Right hindlimb (tissue), 1 donor: ENCODE results near the gene PROSER2.

Experiments
- DNase-seq: peaks from one replicate; pipeline ENCODE4 v3.0.0-alpha.2; 2018

The PROSER2 gene

DNA sequence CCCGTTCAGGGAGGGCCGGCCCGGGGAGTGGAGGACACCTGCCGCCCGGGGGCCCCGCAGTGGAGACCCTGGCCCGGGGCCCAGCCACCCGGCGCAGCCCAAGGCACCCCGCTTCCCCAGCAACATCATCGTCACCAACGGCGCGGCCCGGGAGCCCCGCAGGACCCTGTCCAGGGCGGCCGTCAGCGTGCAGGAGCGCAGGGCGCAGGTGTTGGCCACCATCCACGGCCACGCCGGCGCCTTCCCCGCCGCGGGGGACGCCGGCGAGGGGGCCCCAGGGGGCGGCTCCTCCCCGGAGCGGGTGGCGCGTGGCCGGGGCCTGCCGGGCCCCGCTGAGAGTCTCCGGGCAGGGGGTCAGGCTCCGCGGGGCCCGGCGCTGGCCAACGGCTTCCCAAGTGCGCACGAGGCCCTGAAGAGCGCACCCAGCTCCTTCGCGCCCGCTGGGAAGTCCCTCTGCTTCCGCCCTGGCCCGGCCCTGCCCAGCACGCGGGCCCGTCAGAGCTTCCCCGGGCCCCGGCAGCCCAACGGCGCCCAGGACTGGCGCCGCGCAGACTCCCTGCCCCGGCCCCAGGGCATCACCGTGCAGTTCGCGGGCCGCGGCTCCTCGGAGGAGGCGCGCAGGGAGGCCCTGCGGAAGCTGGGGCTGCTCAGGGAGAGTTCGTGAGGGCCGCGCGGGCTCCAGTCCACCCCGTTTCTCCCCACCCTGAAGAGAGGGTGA, 46.7 kb downstream of the PROSER2 start:
- DNase-seq = no peak

DNA sequence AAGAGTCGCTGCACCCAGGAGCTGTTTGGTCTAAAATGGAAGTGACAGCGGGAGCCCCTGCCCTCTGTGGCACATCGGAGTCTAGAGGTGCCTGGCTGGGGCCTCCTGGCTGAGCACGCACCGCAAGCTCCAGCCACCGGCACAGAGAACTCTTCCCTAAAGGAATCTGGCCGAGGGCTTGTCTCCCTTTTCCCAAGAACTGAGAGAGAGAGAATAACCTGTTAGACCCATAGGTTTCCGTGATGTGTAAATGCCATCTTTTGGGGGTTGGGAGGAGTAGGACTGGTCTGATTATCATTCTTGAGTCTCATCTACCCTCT, 47.3 kb downstream of the PROSER2 start:
- DNase-seq = no peak

DNA sequence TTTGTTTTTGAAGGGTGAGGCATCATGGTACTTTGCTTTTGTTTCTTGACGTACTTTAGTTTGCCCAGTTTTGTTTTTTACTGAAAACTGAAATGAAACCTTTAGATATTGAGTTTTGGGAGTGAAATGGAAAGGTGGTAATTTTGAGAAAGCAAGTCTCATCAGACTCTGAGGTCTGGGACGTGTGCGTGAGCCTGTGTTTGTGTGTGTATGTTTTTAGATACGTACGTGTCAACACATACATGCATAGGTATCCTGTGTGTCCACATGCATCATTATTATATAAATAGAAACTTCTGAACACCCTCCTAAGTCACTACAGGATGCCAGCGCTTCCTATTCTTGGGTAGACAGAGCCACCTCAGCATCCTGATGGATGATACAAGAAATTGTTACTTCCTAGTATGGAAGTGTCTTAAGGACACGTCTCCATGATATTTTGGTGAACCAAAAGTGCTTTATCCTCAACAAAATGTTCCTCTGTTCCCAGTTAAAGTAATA, 47.8 kb downstream of the PROSER2 start:
- DNase-seq = no peak

DNA sequence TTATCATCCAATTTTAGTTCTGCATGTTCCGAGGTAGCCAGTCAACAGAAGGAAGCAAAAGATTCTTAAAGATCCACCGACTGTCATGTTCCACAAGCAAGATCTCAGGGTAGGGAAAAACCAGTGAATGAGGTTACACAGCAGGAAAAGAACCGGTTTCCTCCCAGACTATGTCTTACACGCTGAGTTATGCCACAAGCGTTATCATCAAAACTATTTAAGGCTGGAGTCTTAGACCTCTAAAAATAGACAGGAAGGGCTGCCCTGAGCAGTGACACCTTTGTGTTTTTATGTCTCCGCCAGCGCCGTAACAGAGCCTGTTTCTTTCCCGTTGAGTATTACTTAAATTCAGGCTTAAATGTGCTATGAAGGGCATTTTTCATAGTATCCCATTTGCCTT, 48.3 kb downstream of the PROSER2 start:
- DNase-seq = no peak

DNA sequence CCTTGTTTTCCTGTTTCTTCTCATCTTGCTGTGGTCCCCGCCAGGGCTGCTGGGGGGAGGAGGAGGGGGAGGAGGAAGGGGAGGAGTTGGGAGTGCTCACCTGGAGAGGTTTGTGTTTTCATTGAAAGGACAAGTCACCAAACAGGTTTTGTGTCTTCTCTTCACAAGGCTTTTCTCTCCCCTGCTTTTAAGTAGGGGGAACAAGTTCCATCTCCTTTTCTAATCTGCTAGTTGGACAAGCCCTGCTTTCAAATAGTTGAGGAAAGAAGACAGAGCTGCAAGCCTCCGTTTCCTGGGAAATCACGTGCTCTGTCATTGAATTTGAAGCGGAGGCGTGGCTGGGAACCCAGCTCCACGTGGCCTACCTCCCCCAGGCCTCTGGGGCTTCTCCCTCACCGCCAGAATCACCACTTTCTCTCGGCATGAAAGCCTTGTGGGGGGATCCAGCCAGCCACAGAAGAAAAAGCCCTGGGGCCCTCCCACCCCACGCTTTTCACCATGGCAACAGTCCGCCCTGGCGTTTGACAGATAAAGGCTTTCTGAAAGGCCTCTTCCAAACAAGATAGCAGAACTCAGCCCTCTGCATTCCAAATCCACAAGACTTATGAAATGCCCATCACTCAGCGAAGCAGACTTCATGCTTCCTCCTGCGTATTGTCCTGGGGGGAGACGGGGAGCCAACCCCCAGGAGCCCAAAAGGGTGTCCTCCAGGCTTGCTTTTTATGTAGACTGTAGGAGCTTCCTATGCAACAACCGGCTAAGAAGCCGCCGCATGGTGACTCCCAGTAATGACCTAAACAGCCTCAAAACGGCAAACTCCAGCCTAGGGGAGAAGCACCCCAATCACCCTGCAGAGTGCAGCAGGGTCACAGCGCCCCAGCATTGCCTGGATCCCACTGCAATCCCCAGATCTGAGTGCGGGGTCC, 51.7 kb downstream of the PROSER2 start:
- DNase-seq = peak; percentile 75

DNA sequence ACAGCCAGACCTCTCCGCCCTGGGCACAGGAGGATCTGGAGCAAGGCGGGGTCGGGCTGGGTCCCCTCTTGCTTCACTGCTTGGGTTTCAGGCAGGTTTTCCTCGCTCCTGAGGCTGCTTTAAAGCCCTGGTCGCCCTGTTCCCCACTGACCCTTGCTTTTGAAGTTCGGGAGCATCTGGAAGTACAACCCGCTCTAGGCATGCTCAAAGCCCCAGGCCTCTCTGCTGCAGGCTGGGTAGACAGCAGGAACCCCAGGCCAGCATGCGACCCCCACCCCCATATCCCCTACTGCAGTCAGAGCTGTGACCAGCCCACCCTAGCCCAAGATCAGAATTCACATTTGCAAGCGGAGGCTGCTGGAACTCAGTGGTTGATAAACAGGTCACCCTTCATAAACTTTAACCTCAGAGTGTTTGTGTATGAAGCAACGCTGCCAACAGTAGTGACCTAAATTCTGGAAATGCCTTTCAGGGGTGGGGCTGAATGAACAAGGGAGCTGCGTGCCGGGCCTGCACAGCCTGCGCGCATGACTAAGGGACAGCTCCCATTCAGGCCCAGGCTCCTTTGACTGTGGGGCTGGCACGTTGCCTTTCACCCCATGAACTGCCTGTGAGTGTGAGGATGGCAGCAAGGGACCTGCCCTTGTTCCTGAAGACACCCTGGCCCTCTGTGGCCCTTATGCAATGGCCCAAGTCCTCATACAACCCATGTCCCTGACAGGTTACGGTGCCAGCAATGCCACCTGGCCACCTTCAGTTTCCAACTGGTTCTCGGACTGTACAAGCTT, 52.5 kb downstream of the PROSER2 start:
- peak; percentile 68 for DNase-seq

DNA sequence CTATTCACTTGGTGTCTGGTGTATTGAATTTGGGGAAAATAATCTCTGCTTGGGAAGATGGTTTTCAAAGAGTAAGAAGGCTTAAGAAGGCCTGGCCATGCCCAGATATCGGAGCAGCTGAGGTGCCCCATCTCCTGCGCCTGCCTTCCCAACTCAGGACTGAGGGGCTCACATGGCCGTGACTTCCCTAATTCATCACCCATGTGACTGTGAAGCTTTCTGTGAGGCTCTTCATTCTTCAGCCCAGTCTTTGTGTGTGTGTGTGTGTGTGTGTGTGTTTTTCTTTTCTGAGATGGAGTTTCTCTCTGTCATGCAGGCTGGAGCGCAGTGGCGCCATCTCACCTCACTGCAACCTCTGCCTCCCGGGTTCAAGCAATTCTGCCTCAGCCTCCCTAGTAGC, 53.2 kb downstream of the PROSER2 start:
- no peak for DNase-seq

DNA sequence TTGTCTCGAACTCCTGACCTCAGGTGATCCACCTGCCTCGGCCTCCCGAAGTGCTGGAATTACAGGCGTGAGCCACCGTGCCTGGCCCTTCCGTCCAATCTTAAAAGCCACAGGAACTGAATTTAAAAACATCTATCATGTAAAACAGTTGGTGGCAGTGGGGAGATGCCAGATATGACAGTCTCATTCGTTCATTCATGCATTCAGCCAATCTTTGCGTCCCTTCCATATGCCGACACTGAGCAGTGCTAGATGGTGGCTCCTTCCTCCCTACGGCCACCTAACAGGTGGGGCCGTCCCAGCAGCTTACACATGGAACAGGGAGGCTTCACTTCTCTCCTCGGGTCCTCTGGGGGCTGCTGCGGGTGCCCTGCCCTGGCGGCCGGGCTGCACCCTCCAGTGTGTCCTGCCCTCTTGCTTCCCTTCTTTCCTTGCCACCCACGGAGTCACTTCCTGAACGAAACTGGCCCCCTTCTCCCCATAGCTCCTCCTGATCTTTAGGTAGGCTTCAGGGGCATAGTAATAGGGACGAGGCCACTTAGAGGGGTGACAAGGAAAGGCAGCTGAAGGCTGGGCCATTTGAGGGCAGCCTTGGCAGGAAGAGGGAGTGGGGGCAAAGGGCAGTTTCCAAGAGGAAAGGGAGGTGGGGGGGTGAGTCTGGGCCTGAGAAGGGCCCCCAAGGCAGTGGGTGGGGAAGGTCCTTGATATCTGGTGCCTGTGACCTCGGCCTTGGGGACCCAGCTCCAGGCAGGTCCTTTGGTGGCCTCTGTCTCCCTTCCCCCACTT, 53.8 kb downstream of the PROSER2 start:
- DNase-seq = no peak

DNA sequence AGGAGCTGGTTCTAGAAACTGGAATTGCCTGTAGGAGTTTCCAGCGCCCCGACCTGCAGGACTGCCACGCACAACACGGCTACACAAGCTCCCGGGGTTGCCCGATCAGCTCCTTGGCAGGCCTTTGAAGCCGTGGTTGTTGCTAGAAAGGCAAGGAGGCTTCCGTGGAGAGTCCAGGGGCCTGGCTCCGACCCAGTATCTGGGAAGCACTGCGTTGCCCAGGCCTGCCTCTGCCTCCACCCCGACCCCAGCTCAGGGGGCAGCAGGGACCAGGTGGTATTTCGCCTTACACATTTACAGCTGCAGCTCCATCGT, 54.4 kb downstream of the PROSER2 start:
- no peak for DNase-seq

DNA sequence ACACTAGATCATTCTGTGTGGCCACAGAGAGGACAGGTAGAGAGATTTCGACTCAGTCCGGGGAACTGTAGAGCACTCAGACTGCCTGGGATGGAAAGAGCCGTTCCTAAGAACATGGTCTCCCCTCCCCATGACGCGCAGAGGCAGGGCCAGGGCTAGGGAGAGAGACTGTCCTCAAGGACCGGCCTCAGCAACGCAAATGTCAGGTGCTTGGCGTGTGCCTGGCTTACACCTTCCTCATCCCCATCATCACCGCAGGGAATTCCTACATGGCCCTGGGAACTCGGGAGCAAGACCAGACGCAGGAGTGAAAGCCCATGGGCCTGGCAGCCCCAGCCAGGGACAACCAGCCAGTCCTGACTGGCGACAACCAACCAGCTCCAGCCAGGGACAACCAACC, 55.6 kb downstream of the PROSER2 start:
- no peak for DNase-seq

DNA sequence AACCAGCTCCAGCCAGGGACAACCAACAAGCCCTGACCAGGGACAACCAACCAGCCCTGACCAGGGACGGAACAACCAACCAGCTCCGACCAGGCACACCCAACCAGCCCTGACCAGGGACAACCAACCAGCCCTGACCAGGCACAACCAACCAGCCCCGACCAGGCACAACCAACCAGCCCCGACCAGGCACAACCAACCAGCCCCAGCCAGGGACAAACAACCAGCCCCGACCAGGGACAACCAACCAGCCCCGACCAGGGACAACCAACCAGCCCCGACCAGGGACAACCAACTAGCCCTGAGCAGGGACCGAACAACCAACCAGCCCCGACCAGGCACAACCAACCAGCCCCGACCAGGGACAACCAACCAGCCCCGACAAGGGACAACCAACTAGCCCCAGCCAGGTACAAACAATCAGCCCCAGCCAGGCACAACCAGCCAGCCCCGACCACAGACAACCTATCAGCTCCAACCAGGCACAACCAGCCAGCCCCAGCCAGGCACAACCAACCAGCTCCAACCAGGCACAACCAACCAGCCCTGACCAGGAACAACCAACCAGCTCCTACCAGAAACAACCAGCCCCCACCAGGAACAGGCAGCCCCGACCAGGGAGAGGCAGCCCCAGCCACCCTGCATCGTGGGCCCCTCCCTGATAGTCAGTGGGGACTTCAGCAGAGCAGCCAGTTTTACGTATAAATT, 56.4 kb downstream of the PROSER2 start:
- no peak for DNase-seq

DNA sequence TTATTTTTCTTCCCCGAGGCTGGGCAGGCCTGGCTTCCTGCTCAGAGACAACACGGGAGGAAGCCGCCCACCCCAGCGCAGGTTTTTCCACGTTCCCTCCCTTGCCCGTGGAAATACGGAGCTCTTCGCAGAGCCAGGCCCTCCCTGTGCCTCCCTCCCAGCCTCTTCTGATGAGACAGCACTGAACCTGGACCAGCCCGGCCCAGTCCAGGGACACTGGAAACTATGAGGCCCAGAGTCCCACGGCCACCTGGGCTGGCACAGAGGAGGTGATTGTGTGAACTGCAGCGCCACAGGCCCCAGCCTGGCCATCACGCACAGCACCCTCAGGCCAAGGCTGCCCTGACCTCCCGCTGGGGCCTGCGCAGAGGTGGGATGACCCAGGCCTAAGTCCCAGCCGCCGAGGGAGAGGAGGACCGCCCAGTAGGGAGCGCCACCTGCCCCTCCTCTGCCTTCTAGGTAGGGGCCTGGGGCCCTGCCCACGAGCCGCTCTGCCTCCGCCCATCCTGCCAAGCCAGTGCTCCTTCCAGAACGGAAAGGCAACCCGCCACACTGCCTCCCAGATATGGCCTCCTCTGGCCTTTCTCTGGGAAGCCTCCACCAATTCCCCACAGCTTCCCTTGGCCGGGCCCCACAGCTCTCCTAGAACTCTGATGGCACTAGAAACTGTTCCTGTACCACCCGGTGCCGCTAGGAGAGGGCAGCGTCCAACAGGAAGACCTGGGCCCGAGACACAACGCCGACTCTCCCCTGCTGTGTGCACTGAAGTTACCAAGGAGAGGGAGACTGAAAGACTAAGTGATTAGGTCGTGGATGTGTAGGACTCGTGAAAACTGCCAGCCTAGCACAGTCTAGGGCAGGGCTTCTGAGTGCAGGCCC, 57.2 kb downstream of the PROSER2 start:
- DNase-seq = no peak

DNA sequence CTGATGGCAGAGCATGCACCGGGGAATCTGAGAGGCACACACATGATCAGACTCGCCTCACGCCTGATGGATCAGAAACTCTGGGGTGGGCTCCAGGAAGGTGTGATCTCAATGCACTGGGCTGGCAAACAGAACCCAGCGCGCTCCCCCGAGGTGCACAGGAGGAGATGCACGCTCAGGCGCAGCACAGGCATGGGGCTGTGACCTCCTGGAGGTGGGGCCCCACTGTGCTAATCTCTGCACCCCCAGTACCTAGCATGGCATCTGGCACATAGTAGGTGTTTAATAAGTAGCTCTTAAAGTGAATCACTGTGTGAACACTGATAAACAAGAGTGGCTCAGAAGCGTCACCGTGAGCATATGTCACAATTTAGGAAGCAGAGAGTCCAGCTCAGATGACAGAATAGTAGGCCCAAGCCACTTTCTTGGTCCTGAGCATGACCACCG, 57.9 kb downstream of the PROSER2 start:
- DNase-seq = no peak

DNA sequence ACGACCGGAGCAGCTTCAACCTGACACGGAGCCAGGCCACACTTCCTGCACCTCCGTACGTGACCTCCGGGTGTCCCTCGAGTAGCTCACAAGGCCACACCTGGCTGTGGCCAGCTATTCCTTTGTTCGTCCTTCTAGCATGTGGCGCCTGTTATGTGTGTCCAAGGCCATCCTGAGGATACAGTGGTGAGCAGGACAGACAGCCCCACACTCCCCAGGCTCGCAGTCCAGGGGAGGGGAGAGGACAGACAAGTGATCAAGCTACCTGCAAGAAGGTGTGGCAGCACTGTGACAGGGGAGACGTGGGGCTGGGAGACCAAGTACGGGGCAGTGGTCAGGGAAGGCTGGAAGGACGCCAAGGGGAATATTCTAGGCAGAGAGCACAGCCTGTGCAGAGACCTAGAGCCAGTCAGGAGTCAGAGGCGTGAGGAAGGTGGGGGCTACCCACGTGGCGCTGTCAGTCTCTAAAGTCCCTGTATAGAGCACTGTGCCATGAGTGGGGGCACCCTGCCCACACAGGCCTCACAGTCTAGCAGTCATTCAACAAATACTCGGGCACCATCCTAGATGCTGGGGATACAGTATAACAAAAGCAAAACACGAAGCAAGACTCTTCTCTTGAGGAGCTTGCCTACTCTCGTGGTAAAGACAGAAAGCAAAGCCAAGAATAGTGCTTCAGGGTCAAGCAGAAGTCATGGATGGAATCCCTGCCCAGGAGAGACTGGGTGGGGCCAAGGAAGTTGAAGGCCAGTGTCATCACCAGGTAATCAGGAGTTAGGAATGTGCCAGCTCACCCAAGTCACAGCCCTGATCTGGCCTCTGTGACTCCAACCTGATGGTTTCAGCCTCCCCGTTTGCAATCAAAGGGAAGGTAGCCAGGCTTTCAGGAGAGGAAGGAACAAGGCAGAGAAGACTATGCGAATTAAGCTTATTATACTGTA, 58.6 kb downstream of the PROSER2 start:
- DNase-seq = no peak

DNA sequence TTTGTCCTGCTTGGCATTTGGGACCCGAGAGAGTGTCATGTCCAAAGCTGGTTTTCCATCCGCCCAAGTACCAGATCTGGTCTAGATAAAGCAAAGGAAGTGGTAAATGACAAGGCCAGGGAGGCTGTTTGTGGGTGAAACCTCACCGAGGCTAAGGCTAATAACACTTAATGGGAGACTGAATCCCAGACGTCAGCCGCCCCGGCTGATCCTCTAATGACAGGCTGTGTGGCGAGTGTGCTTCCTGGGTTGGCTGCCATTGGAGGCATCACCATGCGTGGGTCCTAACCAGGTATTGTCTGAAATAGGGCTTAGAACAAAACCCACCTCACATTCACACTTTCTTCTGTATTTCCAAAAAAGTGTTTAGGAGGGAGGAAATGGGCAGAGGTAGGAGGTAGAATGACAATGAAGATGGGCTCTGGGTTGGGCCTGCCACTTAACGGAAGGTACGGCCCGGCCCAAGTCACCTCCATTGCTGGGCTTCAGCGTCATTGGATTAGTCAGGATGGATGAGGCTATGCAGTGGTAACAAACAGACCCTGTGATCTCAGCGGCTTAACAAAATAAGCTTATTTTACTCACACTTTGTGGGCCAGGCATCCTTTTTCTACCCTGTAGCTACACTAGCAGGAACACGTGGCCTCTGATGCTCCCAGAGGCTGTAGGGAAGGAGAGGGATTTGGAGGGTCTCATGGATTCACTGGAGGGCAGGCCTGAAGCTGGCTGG, 59.7 kb downstream of the PROSER2 start:
- no peak for DNase-seq

DNA sequence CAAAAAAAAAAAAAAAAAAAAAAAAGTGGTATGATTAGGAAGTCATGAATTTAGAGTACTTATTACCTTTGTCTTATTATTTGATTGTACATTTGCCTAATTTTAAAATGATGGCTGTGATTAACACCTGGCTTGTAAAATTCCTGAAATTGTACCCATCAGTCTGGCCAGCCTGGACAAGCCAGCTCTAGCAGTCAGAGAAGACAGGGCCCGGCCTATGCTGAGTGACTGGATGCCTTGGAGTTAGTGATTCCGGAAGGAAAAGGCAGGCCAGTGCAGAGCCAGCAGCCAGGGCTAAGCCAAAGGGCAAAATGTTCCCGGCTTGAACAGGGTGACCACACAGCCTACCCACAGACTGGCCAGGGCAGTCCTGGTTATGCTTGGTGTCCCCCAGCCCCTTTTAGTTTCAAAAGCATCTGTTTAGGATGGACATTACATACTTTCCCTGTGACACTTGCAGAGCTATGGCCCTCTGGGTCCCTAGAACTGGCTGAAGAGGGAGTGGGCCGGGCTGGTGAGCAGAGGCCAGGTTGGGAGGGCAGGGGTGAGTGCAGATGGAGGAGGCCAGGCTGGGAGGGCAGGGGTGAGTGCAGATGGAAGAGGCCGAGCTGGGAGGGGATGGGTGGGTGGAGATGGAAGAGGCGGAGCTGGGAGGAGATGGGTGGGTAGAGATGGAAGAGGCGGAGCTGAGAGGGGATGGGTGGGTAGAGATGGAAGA, 61.7 kb downstream of the PROSER2 start:
- DNase-seq = no peak

DNA sequence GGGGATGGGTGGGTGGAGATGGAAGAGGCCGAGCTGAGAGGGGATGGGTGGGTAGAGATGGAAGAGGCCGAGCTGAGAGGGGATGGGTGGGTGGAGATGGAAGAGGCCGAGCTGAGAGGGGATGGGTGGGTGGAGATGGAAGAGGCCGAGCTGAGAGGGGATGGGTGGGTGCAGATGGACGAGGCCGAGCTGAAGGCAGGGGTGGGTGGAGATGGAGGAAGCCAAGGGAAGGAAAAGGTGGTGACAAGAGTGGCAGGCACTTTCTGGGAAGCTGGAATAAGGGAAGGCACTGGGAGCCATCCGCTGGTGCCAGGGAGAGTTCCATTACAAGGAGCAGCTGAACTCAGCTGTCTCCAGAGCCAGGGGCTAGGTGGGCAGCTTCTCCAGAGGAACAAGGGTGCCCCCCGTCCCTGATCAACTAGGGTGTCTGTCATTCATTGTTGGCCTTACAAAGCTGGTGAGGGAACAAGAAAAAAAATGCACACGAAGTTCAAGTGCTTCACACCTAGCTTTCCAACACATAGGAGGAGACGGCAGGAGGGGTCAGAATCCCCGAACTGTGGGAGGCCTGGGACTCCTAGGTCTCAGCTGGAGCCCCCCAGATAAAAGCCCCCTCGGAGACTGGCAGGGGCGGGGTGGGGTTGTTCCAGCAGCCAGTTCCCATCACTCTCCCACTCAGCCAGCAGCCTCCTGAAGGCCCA, 62.4 kb downstream of the PROSER2 start:
- DNase-seq = no peak

DNA sequence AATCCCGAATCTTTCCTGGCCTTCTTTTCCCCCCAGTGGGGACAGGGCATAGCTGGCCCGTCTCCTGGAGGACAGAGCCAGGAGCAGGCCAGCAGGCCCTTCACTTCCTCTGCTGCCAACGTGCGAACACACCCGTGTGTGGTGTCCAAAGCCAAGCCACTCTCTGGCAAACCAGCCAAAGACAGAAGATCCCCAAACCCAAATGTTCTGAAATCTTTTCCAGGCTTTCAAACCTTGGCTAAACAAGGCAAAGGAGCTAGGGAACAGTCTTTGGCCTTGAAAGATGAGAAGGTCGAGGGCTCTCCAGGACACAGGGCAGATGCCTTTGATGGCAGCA, 63.0 kb downstream of the PROSER2 start:
- DNase-seq = no peak
